Activated naive CD4-positive, alpha-beta T cell treated with anti-CD3 and anti-CD28 coated beads, Interleukin-2, amount 50 U/mL, for 24 hours (primary cell): ENCODE data around the gene FAM20A.

Experiments used
- H3K27ac Mint-ChIP-seq: one replicate; pipeline ENCODE4 v1.8.0; 2021; ENCODE audit warnings: mild to moderate bottlenecking, mixed read lengths
- H3K27me3 Mint-ChIP-seq: one replicate; pipeline ENCODE4 v1.8.0; 2021; ENCODE audit warnings: mixed read lengths
- H3K36me3 Mint-ChIP-seq: one replicate; pipeline ENCODE4 v1.8.0; 2021; ENCODE audit warnings: mixed read lengths
- H3K4me1 Mint-ChIP-seq: one replicate; pipeline ENCODE4 v1.8.0; 2021; ENCODE audit warnings: mixed read lengths
- H3K4me3 Mint-ChIP-seq: one replicate; pipeline ENCODE4 v1.8.0; 2021; ENCODE audit warnings: mild to moderate bottlenecking, mixed read lengths
- H3K9me3 Mint-ChIP-seq: one replicate; pipeline ENCODE4 v1.8.0; 2021; ENCODE audit warnings: mixed read lengths

Gene FAM20A

GRCh38 chr17:68565661-68566441, 35.3 kb downstream of the FAM20A start:
- Mint-ChIP-seq H3K4me1 (no peaks in the 10 kb centered on the region), H3K36me3 (no peaks in the 10 kb centered on the region), H3K9me3 (no peaks in the 10 kb centered on the region), H3K27me3 (no peaks in the 10 kb centered on the region), H3K4me3 (no peak overlapping the region), H3K27ac (no peak overlapping the region)

- Mint-ChIP-seq H3K4me1 (no peaks in the 10 kb centered on the region), H3K27me3 (no peaks in the 10 kb centered on the region), H3K27ac (no peak overlapping the region), H3K4me3 (no peak overlapping the region), H3K36me3 (peaks cover 3% of the 10 kb centered on the region), H3K9me3 (no peaks in the 10 kb centered on the region)
Measured at GRCh38 chr17:68564415-68565111, 36.6 kb downstream of the FAM20A start.

- Mint-ChIP-seq H3K9me3 (no peaks in the 10 kb centered on the region), H3K27ac (no peak overlapping the region), H3K36me3 (peaks cover 3% of the 10 kb centered on the region), H3K4me3 (no peak overlapping the region), H3K27me3 (no peaks in the 10 kb centered on the region), H3K4me1 (no peaks in the 10 kb centered on the region)
Measured at GRCh38 chr17:68562736-68563135, 38.4 kb downstream of the FAM20A start.

- H3K9me3 Mint-ChIP-seq, result no peaks in the 10 kb centered on the region
- no peaks in the 10 kb centered on the region for H3K27me3 Mint-ChIP-seq
- no peaks in the 10 kb centered on the region for H3K4me1 Mint-ChIP-seq
- H3K27ac Mint-ChIP-seq, result no peak overlapping the region
- H3K36me3 Mint-ChIP-seq, result peaks cover 3% of the 10 kb centered on the region
- no peak overlapping the region for H3K4me3 Mint-ChIP-seq
Measured at GRCh38 chr17:68560966-68561720, 40.0 kb downstream of the FAM20A start.

GRCh38 chr17:68559316-68559715, 41.9 kb downstream of the FAM20A start:
- Mint-ChIP-seq H3K9me3 (no peaks in the 10 kb centered on the region), H3K36me3 (peaks cover 3% of the 10 kb centered on the region), H3K4me3 (no peak overlapping the region), H3K4me1 (no peaks in the 10 kb centered on the region), H3K27me3 (no peaks in the 10 kb centered on the region), H3K27ac (no peak overlapping the region)

GRCh38 chr17:68556551-68556950, 44.6 kb downstream of the FAM20A start:
- Mint-ChIP-seq H3K9me3 (no peaks in the 10 kb centered on the region), H3K4me3 (no peak overlapping the region), H3K4me1 (no peaks in the 10 kb centered on the region), H3K27ac (no peak overlapping the region), H3K27me3 (no peaks in the 10 kb centered on the region), H3K36me3 (peaks cover 3% of the 10 kb centered on the region)

- H3K27ac Mint-ChIP-seq, result no peak overlapping the region
- H3K4me1 Mint-ChIP-seq, result no peaks in the 10 kb centered on the region
- H3K4me3 Mint-ChIP-seq, result no peak overlapping the region
- H3K9me3 Mint-ChIP-seq, result no peaks in the 10 kb centered on the region
- no peaks in the 10 kb centered on the region for H3K27me3 Mint-ChIP-seq
- H3K36me3 Mint-ChIP-seq, result peaks cover 5% of the 10 kb centered on the region
Measured at GRCh38 chr17:68544111-68544915, 56.9 kb downstream of the FAM20A start.

- Mint-ChIP-seq H3K4me3 (no peak overlapping the region), H3K9me3 (no peaks in the 10 kb centered on the region), H3K27me3 (no peaks in the 10 kb centered on the region), H3K36me3 (peaks cover 5% of the 10 kb centered on the region), H3K27ac (no peak overlapping the region), H3K4me1 (no peaks in the 10 kb centered on the region)
Measured at GRCh38 chr17:68542698-68543463, 58.3 kb downstream of the FAM20A start.

GRCh38 chr17:68541816-68542215, 59.4 kb downstream of the FAM20A start:
- Mint-ChIP-seq H3K36me3 (peaks cover 2% of the 10 kb centered on the region), H3K27ac (no peak overlapping the region), H3K4me1 (no peaks in the 10 kb centered on the region), H3K4me3 (no peak overlapping the region), H3K9me3 (no peaks in the 10 kb centered on the region), H3K27me3 (no peaks in the 10 kb centered on the region)

- Mint-ChIP-seq H3K4me1 (no peaks in the 10 kb centered on the region), H3K4me3 (no peak overlapping the region), H3K27me3 (no peaks in the 10 kb centered on the region), H3K36me3 (peaks cover 4% of the 10 kb centered on the region), H3K27ac (no peak overlapping the region), H3K9me3 (no peaks in the 10 kb centered on the region)
Measured at GRCh38 chr17:68540981-68541380, 60.2 kb downstream of the FAM20A start.

- Mint-ChIP-seq H3K27ac (no peak overlapping the region), H3K27me3 (no peaks in the 10 kb centered on the region), H3K9me3 (no peaks in the 10 kb centered on the region), H3K36me3 (peaks cover 7% of the 10 kb centered on the region), H3K4me3 (no peak overlapping the region), H3K4me1 (no peaks in the 10 kb centered on the region)
Measured at GRCh38 chr17:68539548-68540467, 61.4 kb downstream of the FAM20A start.

- peaks cover 14% of the 10 kb centered on the region for H3K36me3 Mint-ChIP-seq
- no peak overlapping the region for H3K27ac Mint-ChIP-seq
- H3K4me3 Mint-ChIP-seq, result no peak overlapping the region
- peaks cover 3% of the 10 kb centered on the region for H3K4me1 Mint-ChIP-seq
- H3K9me3 Mint-ChIP-seq, result no peaks in the 10 kb centered on the region
- no peaks in the 10 kb centered on the region for H3K27me3 Mint-ChIP-seq
Measured at GRCh38 chr17:68535922-68536321, 65.2 kb downstream of the FAM20A start.

- no peaks in the 10 kb centered on the region for H3K9me3 Mint-ChIP-seq
- H3K4me3 Mint-ChIP-seq, result no peak overlapping the region
- H3K27me3 Mint-ChIP-seq, result no peaks in the 10 kb centered on the region
- no peak overlapping the region for H3K27ac Mint-ChIP-seq
- peaks cover 3% of the 10 kb centered on the region for H3K4me1 Mint-ChIP-seq
- peaks cover 16% of the 10 kb centered on the region for H3K36me3 Mint-ChIP-seq
Measured at GRCh38 chr17:68534695-68535088, 66.5 kb downstream of the FAM20A start.
